GM12891 (cell line): Measurements from ENCODE around the gene PPM1H.

Source experiments
- POLR2A ChIP-seq: IDR thresholded peaks from 2 replicates; pipeline ENCODE4 v1.6.1; 2011; ENCODE audit warnings: low read depth, low read length, control low read depth
- TAF1 ChIP-seq: IDR thresholded peaks from 2 replicates; pipeline ENCODE4 v1.6.1; 2011; ENCODE audit warnings: low read depth, low read length, control low read depth

DNA sequence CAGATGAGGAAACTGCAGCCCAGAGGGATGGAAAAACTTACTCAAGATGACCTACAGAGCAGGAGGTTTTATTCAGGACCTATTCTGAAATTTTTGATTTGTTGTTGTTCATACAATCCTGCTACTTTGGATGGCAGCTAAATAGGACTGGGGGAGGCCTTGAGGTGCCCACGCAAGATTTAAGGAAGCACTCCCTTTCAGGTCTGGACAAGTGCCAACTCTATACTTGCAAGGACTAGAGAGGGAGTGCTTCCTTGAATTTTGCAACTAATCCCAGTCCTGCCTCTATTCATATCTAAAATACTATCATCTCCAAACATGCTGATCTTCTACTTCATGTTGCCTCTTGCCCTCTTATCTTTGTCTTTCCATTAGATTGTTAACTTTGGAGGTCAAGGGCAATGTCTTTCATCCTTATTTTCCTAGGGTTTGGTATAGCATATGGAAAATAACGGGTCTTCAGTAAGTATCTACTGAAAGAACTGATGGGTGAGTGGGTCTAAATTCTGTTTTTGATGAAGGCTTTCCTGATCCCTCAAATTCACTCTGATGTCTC is 28.6 kb upstream of the PPM1H start:
- no peak for TF ChIP-seq TAF1
- no peak for TF ChIP-seq POLR2A
